ENCODE results near the gene PRDM2. TPM values are rescaled to one million over a fixed set of nuclear protein-coding genes. Genes with fewer than 3 reads are reported as not detected.
A peak's percentile ranks its signal among the peaks of the same experiment; 100 is the strongest.

PRDM2 gene
- total and polyA plus RNA-seq, 2 donors (not counting 1 experiment from before 2014, with no cell fraction given): 9.1 to 11.6 TPM

DNA sequence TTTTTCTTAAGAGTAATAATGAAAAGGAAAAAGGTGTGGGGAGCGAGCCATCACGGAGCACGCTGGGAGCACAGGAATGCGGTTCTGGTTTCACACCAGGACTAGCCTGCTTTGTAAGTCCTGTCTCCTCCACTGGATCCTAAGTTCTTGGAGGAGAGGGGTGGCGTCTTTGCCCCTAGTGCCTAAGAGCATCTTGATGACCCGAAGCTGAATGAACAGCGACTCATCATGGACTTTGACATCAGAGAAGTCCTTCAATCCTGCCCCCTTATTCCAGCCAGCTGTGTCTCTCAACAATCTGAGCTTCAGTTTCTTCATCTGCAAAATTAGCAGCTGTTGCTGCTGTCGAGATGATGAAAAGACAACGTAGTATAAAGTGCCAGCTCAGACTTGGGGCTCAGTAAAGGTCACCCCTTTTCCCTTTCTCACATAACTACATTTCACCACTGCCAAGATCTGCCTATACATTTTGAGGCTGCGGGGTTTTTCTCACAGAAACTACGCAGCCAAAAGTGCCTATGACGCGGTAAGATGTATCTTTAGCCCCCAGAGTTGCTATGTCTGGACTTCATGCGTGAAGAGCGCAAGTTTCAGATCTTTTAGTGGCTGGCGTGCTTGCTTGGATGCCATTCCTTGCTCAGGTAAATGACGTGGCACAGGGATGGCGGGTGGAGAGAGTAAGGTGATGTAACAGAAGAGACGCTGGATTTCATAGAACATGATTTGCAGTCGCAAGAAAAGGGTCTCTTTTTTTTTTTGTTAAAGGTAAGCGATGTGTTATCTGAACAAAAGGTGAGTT lies 4.9 kb upstream of the PRDM2 start:
- H3K36me3 ChIP-seq (ENCODE audit: control insufficient read depth, insufficient read depth, low read length): no peaks in the 10 kb centered on the region
- DNase-seq (ENCODE audit: low read depth in 2 of 2): no peak
- H3K27me3 ChIP-seq (ENCODE audit: control insufficient read depth, insufficient read depth, low read length): no peaks in the 10 kb centered on the region
- no peaks in the 10 kb centered on the region for H3K79me2 ChIP-seq (ENCODE audit: control insufficient read depth, insufficient read depth, low read length)
- H3K27ac ChIP-seq (ENCODE audit: insufficient read depth, low read length): no peak overlapping the region
- TF ChIP-seq EZH2 (IDR thresholded peaks at IDR 0.05; ENCODE audit: low read length, missing control alignments): no peak
- TF ChIP-seq, protein P1, sequence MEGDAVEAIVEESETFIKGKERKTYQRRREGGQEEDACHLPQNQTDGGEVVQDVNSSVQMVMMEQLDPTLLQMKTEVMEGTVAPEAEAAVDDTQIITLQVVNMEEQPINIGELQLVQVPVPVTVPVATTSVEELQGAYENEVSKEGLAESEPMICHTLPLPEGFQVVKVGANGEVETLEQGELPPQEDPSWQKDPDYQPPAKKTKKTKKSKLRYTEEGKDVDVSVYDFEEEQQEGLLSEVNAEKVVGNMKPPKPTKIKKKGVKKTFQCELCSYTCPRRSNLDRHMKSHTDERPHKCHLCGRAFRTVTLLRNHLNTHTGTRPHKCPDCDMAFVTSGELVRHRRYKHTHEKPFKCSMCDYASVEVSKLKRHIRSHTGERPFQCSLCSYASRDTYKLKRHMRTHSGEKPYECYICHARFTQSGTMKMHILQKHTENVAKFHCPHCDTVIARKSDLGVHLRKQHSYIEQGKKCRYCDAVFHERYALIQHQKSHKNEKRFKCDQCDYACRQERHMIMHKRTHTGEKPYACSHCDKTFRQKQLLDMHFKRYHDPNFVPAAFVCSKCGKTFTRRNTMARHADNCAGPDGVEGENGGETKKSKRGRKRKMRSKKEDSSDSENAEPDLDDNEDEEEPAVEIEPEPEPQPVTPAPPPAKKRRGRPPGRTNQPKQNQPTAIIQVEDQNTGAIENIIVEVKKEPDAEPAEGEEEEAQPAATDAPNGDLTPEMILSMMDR (conservative IDR thresholded peaks at IDR 0.05 in 1 of 2, IDR thresholded peaks at IDR 0.05 in 1 of 2; ENCODE audit: low read depth in 1 of 2, low read length in 2 of 2): no peak
- no peak overlapping the region for H3K9ac ChIP-seq (ENCODE audit: insufficient read depth, low read length)
- H2AFZ ChIP-seq (ENCODE audit: low read length): no peak overlapping the region
- no peak overlapping the region for H3K4me3 ChIP-seq (replicated peaks in 1 of 4; ENCODE audit: control extremely low read depth in 1 of 4, insufficient read depth in 1 of 4, low read depth in 3 of 4, low read length in 4 of 4)
- no peaks in the 10 kb centered on the region for H3K9me3 ChIP-seq (ENCODE audit: control insufficient read depth, insufficient read depth, low read depth, low read length)
- no peak overlapping the region for H3K4me2 ChIP-seq (ENCODE audit: extremely low read depth, insufficient read depth, low read length)
- H3K4me1 ChIP-seq (ENCODE audit: control insufficient read depth, extremely low read depth, insufficient read depth, low read length): no peaks in the 10 kb centered on the region
- no peaks in the 10 kb centered on the region for H4K20me1 ChIP-seq (ENCODE audit: control insufficient read depth, extremely low read depth, insufficient read depth, low read length)

DNA sequence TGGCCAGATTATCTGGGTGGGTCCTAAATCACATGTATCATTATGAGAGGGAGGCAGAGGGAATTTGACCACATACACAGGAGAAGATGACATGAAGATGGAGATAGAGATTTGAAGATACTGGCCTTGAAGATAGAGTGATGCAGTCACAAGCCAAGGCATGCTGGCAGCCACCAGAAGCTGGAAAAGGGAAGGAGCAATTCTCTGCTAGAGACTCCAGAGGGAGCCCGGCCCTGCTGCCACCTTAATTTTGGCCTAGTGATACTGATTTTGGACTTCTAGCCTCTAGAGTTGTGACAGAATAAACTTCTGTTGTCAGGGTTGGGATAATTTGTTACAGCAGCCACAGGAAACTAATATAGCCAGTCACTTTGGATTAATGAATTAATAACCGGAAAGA lies 2.2 kb upstream of the PRDM2 start:
- H2AFZ ChIP-seq (ENCODE audit: low read length): no peak overlapping the region
- H4K20me1 ChIP-seq (ENCODE audit: control insufficient read depth, extremely low read depth, insufficient read depth, low read length): no peaks in the 10 kb centered on the region
- no peak overlapping the region for H3K4me2 ChIP-seq (ENCODE audit: extremely low read depth, insufficient read depth, low read length)
- H3K4me1 ChIP-seq (ENCODE audit: control insufficient read depth, extremely low read depth, insufficient read depth, low read length): no peaks in the 10 kb centered on the region
- no peaks in the 10 kb centered on the region for H3K79me2 ChIP-seq (ENCODE audit: control insufficient read depth, insufficient read depth, low read length)
- no peak overlapping the region for H3K4me3 ChIP-seq (replicated peaks in 1 of 4; ENCODE audit: control extremely low read depth in 1 of 4, insufficient read depth in 1 of 4, low read depth in 3 of 4, low read length in 4 of 4)
- no peak overlapping the region for H3K27ac ChIP-seq (ENCODE audit: insufficient read depth, low read length)
- H3K27me3 ChIP-seq (ENCODE audit: control insufficient read depth, insufficient read depth, low read length): no peaks in the 10 kb centered on the region
- TF ChIP-seq, protein P1 (conservative IDR thresholded peaks at IDR 0.05 in 1 of 2, IDR thresholded peaks at IDR 0.05 in 1 of 2; ENCODE audit: low read depth in 1 of 2, low read length in 2 of 2): peak in 1 of 2 donors; percentile 2
- no peak for TF ChIP-seq EZH2 (IDR thresholded peaks at IDR 0.05; ENCODE audit: low read length, missing control alignments)
- no peaks in the 10 kb centered on the region for H3K36me3 ChIP-seq (ENCODE audit: control insufficient read depth, insufficient read depth, low read length)
- H3K9me3 ChIP-seq (ENCODE audit: control insufficient read depth, insufficient read depth, low read depth, low read length): no peaks in the 10 kb centered on the region
- no peak for DNase-seq (ENCODE audit: low read depth in 2 of 2)
- H3K9ac ChIP-seq (ENCODE audit: insufficient read depth, low read length): no peak overlapping the region

DNA sequence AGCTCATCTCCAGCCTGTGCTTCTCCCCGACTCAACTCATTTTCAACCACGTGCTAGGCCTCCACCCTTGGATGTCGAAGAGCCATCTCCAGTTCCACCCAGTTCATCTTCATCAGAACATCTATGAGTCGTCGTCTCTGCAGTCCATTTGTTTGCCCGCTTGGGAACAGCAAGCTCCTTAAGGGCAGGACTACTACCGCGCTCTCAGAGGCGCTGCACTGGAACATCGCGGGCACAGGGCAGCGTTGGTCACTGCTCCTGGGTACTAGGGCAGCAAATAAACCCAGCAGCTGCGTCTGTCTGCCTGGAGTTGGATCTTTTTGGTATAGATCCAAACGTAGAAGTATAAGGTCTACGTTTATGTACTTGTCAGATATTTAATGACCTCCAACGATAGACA lies 478 bp upstream of the PRDM2 start:
- Histone ChIP-seq H2AFZ (ENCODE audit: low read length) (peak overlapping the region; percentile 93), H3K4me3 (replicated peaks in 1 of 4; ENCODE audit: control extremely low read depth in 1 of 4, insufficient read depth in 1 of 4, low read depth in 3 of 4, low read length in 4 of 4) (peak overlapping the region; percentile 49 to 78 (median 68)), H3K79me2 (ENCODE audit: control insufficient read depth, insufficient read depth, low read length) (no peaks in the 10 kb centered on the region), H3K27me3 (ENCODE audit: control insufficient read depth, insufficient read depth, low read length) (no peaks in the 10 kb centered on the region), H3K27ac (ENCODE audit: insufficient read depth, low read length) (peak overlapping the region; percentile 71), H3K9ac (ENCODE audit: insufficient read depth, low read length) (peak overlapping the region; percentile 71), H4K20me1 (ENCODE audit: control insufficient read depth, extremely low read depth, insufficient read depth, low read length) (no peaks in the 10 kb centered on the region), H3K4me1 (ENCODE audit: control insufficient read depth, extremely low read depth, insufficient read depth, low read length) (no peaks in the 10 kb centered on the region), H3K9me3 (ENCODE audit: control insufficient read depth, insufficient read depth, low read depth, low read length) (no peaks in the 10 kb centered on the region), H3K4me2 (ENCODE audit: extremely low read depth, insufficient read depth, low read length) (peak overlapping the region; percentile 83), H3K36me3 (ENCODE audit: control insufficient read depth, insufficient read depth, low read length) (no peaks in the 10 kb centered on the region)
- no peak for TF ChIP-seq EZH2 (IDR thresholded peaks at IDR 0.05; ENCODE audit: low read length, missing control alignments)
- peak; percentile 20 to 21 for DNase-seq (ENCODE audit: low read depth in 2 of 2)
